ENCODE results near the gene ZNF439.
"Not testable (repeated sequence)": the region's sequence is repeated elsewhere in the genome, so short reads cannot be mapped to it uniquely, and the experiment has no call there.

Gene ZNF439

GRCh38 chr19:11867766-11868165 lies 19.2 kb downstream of the ZNF439 start:
- not testable (repeated sequence) for FAIRE-seq; DNase-seq (ENCODE audit: insufficient read length, low spot score)

DNA sequence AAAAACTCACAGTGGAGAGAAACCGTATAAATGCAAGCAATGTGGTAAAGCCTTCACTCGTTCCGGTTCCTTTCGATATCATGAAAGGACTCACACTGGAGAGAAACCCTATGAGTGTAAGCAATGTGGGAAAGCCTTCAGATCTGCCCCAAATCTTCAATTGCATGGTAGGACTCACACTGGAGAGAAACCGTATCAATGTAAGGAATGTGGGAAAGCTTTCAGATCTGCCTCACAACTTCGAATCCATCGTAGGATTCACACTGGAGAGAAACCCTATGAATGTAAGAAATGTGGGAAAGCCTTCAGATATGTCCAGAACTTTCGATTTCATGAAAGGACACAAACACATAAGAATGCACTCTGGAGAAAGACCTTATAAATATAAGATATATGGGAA lies 19.7 kb downstream of the ZNF439 start:
- no peak for FAIRE-seq
- DNase-seq (ENCODE audit: insufficient read length, low spot score) = no peak

- DNase-seq (ENCODE audit: insufficient read length, low spot score) = no peak
- FAIRE-seq = no peak
Observed at GRCh38 chr19:11872624-11873023, 24.1 kb downstream of the ZNF439 start.

- DNase-seq (ENCODE audit: insufficient read length, low spot score) (no peak), FAIRE-seq (no peak)
Observed at GRCh38 chr19:11873762-11874161, 25.2 kb downstream of the ZNF439 start.

GRCh38 chr19:11879687-11880266 lies 31.3 kb downstream of the ZNF439 start:
- peak; percentile 35 for FAIRE-seq
- DNase-seq (ENCODE audit: insufficient read length, low spot score) = not testable (repeated sequence)

- DNase-seq (ENCODE audit: insufficient read length, low spot score) (no peak), FAIRE-seq (no peak)
Observed at GRCh38 chr19:11880598-11880997, 32.1 kb downstream of the ZNF439 start.

GRCh38 chr19:11881151-11881800 lies 32.8 kb downstream of the ZNF439 start:
- DNase-seq (ENCODE audit: insufficient read length, low spot score) (peak; percentile 37), FAIRE-seq (peak; percentile 55)

- FAIRE-seq (no peak), DNase-seq (ENCODE audit: insufficient read length, low spot score) (no peak)
Observed at GRCh38 chr19:11882606-11883005, 34.1 kb downstream of the ZNF439 start.

GRCh38 chr19:11887234-11887610 lies 38.7 kb downstream of the ZNF439 start:
- FAIRE-seq (no peak), DNase-seq (ENCODE audit: insufficient read length, low spot score) (no peak)

DNA sequence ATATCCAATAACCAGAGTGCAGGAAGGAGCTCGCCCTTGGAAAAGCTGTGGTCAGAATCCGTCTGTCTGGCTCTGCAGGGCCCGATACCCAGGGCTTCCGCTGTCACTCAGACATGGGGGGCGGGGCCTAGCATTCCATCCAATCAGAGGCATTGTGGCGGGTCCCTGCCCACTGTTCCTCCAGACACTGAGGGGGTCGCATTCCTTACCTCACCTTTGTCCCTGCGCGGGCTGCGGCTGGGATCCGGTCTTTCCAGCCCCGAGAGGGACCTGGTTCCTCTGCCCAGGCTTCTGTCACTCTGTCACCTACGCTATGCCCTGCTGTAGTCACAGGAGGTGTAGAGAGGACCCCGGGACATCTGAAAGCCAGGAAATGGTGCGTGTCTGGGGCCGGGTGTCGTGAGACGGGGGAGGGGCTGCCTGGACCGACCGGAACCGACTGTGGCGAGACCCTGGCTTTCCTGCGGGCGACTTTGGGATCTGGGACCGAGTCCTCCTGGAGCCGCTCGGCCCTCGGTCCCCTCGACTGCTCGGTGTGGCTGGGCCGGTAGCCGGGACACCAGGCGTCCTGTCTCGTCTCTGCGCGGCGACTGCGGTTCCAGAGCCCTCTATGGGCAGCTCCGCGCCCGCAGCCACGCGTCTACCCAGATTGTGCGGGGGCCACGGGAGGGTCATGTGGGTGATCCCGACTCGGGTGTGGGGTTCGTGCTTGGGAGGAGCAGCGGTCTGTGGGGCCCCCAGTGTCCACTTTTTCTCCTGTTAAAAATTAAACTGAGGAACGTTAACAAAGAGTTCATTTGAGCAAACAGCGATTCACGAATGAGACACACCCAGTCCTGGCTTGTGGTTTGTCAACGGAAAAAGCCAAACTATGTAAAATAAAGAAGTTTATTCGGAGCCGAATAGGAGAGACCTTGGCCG lies 39.3 kb downstream of the ZNF439 start, which contains the start of gene ZNF69:
Gene ZNF69 (plus strand): TSS at position 172 of the 921 bp plus-strand sequence. CDS start 142 bp downstream, at position 314.
- peak; percentile 14 for DNase-seq (ENCODE audit: insufficient read length, low spot score)
- FAIRE-seq = peak; percentile 82

DNA sequence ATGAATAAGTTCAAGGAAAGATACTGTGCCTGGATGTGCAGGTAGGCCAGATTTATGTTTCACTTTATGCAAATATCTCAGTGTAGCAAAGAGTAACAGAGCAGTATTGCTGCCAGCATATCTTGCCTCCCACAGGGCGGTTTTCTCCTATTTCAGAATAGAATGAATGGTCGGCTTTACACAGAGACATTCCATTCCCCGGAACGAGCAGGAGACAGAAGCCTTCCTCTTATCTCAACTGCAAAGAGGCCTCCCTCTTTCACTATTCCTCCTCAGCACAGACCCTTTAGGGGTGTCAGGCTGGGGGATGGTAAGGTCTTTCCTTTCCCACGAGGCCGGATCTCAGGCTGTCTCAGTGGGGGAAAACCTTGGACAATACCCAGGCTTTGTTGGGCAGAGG lies 41.4 kb downstream of the ZNF439 start:
- FAIRE-seq; DNase-seq (ENCODE audit: insufficient read length, low spot score): not testable (repeated sequence)

GRCh38 chr19:11890634-11891033 lies 42.1 kb downstream of the ZNF439 start:
- FAIRE-seq (no peak), DNase-seq (ENCODE audit: insufficient read length, low spot score) (no peak)

DNA sequence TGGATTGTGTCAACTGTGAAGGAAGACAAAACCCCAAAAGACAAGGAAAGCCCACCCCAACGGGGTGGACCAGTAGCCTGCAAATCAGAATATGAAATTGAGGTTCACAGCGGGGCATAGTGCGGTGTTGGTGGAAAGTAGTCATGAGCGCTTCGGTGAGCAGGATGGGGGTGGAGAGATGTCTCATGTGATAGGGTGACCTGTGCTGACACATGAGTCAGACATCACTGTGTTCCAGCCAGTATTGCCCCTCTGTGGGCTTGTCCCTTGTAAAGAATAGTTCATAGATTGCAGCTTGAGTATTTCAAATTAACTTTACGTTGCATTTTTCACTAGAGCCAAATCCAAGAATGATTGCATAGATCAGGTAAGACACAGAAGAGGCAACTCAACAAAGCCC lies 46.3 kb downstream of the ZNF439 start:
- no peak for FAIRE-seq

GRCh38 chr19:11902228-11902627 lies 53.7 kb downstream of the ZNF439 start:
- FAIRE-seq (no peak), DNase-seq (ENCODE audit: insufficient read length, low spot score) (no peak)

More for the DNA sequence above, 46.3 kb downstream of the ZNF439 start:
- no peak for DNase-seq (ENCODE audit: insufficient read length, low spot score)

DNA sequence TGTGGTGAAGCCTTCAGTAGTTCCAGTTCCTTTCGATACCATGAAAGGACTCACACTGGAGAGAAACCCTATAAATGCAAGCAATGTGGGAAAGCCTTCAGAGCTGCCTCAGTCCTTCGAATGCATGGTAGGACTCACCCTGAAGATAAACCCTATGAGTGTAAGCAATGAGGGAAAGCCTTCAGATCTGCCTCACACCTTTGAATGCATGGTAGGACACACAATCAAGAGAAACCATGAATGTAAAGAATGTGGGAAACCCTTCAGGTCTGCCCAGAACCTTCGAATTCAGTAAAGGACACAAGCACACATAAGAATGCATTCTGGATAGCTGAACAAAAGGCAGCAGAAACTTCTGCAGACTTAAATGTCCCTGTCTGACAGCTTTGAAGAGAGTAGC lies 57.4 kb downstream of the ZNF439 start:
- no peak for DNase-seq (ENCODE audit: insufficient read length, low spot score)
- no peak for FAIRE-seq

- DNase-seq (ENCODE audit: insufficient read length, low spot score); FAIRE-seq: not testable (repeated sequence)
Observed at GRCh38 chr19:11911937-11912336, 63.4 kb downstream of the ZNF439 start.

- DNase-seq (ENCODE audit: insufficient read length, low spot score); FAIRE-seq: not testable (repeated sequence)
Observed at GRCh38 chr19:11914417-11915051, 66.0 kb downstream of the ZNF439 start.

Measured in GM19239 (cell line).